LNCaP clone FGC (cell line): ENCODE data around the gene PDGFD.

Experiments
- DNase-seq: peaks from one replicate; pipeline ENCODE4 v3.0.0-alpha.2; 2011; ENCODE audit warnings: low read depth
- H3K4me3 ChIP-seq: 2 replicates; pipeline ENCODE4 v1.5.1; 2011; ENCODE audit warnings: mild to moderate bottlenecking, low read depth, low read length, control low read depth
- CTCF ChIP-seq: IDR thresholded peaks from 2 replicates; pipeline ENCODE4 v1.5.1; 2012; ENCODE audit warnings: mild to moderate bottlenecking; ENCODE audit not compliant: control insufficient read depth, insufficient read depth; ENCODE audit errors: extremely low read depth

The PDGFD gene

GRCh38 chr11:103947546-103947919 is 216.4 kb downstream of the PDGFD start:
- TF ChIP-seq CTCF, result no peak
- H3K4me3 ChIP-seq, result no peak overlapping the region
- no peak for DNase-seq

- DNase-seq, result no peak
- no peak for TF ChIP-seq CTCF
- H3K4me3 ChIP-seq, result no peak overlapping the region
Measured at GRCh38 chr11:103946793-103947545, 217.0 kb downstream of the PDGFD start.

- TF ChIP-seq CTCF, result no peak
- DNase-seq, result no peak
- no peak overlapping the region for H3K4me3 ChIP-seq
Measured at GRCh38 chr11:103944251-103944940, 219.6 kb downstream of the PDGFD start.

GRCh38 chr11:103942646-103943045 is 221.3 kb downstream of the PDGFD start:
- no peak for TF ChIP-seq CTCF
- no peak overlapping the region for H3K4me3 ChIP-seq
- no peak for DNase-seq

- no peak for DNase-seq
- TF ChIP-seq CTCF, result no peak
Measured at GRCh38 chr11:103940551-103940950, 223.4 kb downstream of the PDGFD start.

GRCh38 chr11:103939694-103940093 is 224.3 kb downstream of the PDGFD start:
- TF ChIP-seq CTCF, result no peak
- DNase-seq, result no peak
- H3K4me3 ChIP-seq, result no peak overlapping the region

More at GRCh38 chr11:103940551-103940950, 223.4 kb downstream of the PDGFD start:
- no peak overlapping the region for H3K4me3 ChIP-seq
